ENCODE results near the gene SYT17.

SYT17 gene

GRCh38 chr16:19138601-19139000, 29.4 kb upstream of the SYT17 start:
- DNase-seq (ENCODE audit: low read depth in 2 of 2), result no peak

- DNase-seq (ENCODE audit: low read depth in 2 of 2), result no peak
Measured at GRCh38 chr16:19139436-19140091, 28.5 kb upstream of the SYT17 start.

- DNase-seq (ENCODE audit: low read depth in 2 of 2), result no peak
Measured at GRCh38 chr16:19140396-19140795, 27.6 kb upstream of the SYT17 start.

- no peak for DNase-seq (ENCODE audit: low read depth in 2 of 2)
Measured at GRCh38 chr16:19142939-19143598, 25.0 kb upstream of the SYT17 start.

GRCh38 chr16:19143599-19143956, 24.5 kb upstream of the SYT17 start:
- no peak for DNase-seq (ENCODE audit: low read depth in 2 of 2)

GRCh38 chr16:19145010-19145409, 23.0 kb upstream of the SYT17 start:
- DNase-seq (ENCODE audit: low read depth in 2 of 2), result no peak

GRCh38 chr16:19147126-19147525, 20.9 kb upstream of the SYT17 start:
- no peak for DNase-seq (ENCODE audit: low read depth in 2 of 2)

- DNase-seq (ENCODE audit: low read depth in 2 of 2), result no peak
Measured at GRCh38 chr16:19147627-19148026, 20.4 kb upstream of the SYT17 start.

- DNase-seq (ENCODE audit: low read depth in 2 of 2), result no peak
Measured at GRCh38 chr16:19148189-19148588, 19.9 kb upstream of the SYT17 start.

- DNase-seq (ENCODE audit: low read depth in 2 of 2), result no peak
Measured at GRCh38 chr16:19151310-19151709, 16.7 kb upstream of the SYT17 start.

- DNase-seq (ENCODE audit: low read depth in 2 of 2), result no peak
Measured at GRCh38 chr16:19152042-19152441, 16.0 kb upstream of the SYT17 start.

GRCh38 chr16:19153876-19154275, 14.2 kb upstream of the SYT17 start:
- DNase-seq (ENCODE audit: low read depth in 2 of 2), result no peak

GRCh38 chr16:19162085-19162484, 6.0 kb upstream of the SYT17 start:
- DNase-seq (ENCODE audit: low read depth in 2 of 2), result no peak

GRCh38 chr16:19163215-19163614, 4.8 kb upstream of the SYT17 start:
- DNase-seq (ENCODE audit: low read depth in 2 of 2), result no peak

- no peak for DNase-seq (ENCODE audit: low read depth in 2 of 2)
Measured at GRCh38 chr16:19164285-19164684, 3.8 kb upstream of the SYT17 start.

GRCh38 chr16:19165101-19165500, 2.9 kb upstream of the SYT17 start:
- DNase-seq (ENCODE audit: low read depth in 2 of 2), result no peak

- no peak for DNase-seq (ENCODE audit: low read depth in 2 of 2)
Measured at GRCh38 chr16:19166500-19166899, 1.5 kb upstream of the SYT17 start.

GRCh38 chr16:19168371-19169081, 486 bp downstream of the SYT17 start:
- no peak for DNase-seq (ENCODE audit: low read depth in 2 of 2)

GRCh38 chr16:19169082-19169639, 1.1 kb downstream of the SYT17 start:
- no peak for DNase-seq (ENCODE audit: low read depth in 2 of 2)

- no peak for DNase-seq (ENCODE audit: low read depth in 2 of 2)
Measured at GRCh38 chr16:19170043-19170655, 2.1 kb downstream of the SYT17 start.

GRCh38 chr16:19172098-19172780, 4.2 kb downstream of the SYT17 start:
- no peak for DNase-seq (ENCODE audit: low read depth in 2 of 2)

- DNase-seq (ENCODE audit: low read depth in 2 of 2), result no peak
Measured at GRCh38 chr16:19173059-19173458, 5.0 kb downstream of the SYT17 start.
